Smooth muscle cell of the brain vasculature (primary cell): ENCODE measurements around the gene TEX53.

Experiments used
- DNase-seq: peaks from one replicate; pipeline ENCODE4 v3.0.0-alpha.2; 2012; ENCODE audit warnings: low read depth, low spot score

Gene TEX53

DNA sequence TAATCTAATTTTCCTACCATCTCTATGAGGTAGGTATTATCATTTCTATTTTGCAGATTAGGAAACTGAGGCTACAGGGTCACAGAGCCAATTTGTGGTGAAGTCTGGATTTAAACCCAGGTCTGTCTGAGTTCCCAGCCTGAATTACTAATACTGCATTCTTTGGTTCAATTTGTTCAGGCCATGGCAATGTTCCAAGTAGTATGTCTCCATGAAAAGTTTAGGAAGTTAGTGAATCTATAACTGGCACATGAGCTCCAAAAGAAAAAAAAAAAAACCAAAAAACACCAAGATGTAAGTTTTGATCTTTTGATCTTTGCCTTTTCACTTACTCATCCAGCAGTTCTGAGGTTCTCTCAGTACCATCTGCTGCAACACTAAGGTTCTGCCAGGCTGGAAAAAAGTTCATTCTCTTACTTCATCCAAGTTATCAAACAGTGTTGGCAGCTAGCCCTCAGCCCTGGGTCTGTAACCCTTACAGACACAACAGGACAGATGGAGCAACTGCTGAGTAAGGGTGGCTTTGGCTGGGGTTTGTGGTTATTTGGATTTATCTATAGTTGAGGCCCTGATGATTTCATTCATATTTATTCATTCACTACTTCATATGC is 50.9 kb downstream of the TEX53 start:
- no peak for DNase-seq
